Cerebellar cortex (tissue), 1 donor: ENCODE results near the gene HYPK.

Experiments used
- DNase-seq: peaks from one replicate; pipeline ENCODE4 v3.0.0-alpha.2; 2015; ENCODE audit warnings: low spot score

Gene HYPK

DNA sequence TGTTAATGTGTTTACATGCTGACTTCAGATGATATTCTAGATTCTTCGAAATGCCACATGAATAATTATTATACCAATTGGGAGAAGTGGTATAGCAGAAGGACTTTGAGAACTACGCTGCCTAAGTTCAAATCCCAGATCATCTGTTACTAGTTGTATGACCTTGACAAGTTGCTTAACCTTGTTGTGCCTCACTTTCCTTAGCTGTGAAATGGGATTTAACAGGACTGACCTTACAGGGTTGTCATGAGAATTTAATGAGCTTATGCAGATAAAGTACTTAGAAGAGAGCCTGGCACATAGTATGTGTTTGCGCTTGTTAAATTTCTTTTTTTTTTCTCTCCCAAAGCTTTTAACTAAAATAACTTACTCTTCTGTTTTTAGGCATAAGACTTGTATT, 50.9 kb downstream of the HYPK start:
- no peak for DNase-seq

DNA sequence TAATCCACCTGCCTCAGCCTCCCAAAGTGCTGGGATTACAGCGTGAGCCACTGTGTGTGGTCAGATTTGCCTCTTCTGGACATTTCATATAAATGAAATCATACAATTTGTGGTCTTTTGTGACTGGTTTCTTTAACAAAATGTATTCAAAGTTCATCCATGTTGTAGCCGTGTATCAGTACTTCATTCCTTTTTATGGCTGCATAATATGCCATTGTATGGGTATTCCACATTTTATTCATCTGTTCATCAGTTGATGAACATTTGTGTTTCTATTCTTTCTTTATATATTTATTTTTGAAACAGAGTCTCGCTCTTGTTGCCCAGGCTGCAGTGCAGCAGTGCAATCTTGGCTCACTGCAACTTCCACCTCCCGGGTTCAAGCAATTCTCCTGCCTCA, 52.2 kb downstream of the HYPK start:
- no peak for DNase-seq
